Measurements from ENCODE around the gene ADAMTSL2.

GRCh38 chr9:133598978-133599377 lies 64.5 kb downstream of the ADAMTSL2 start:
- TF ChIP-seq EZH2 (IDR thresholded peaks at IDR 0.05): no peak
- no peak for TF ChIP-seq POLR2AphosphoS5 (IDR thresholded peaks at IDR 0.05; ENCODE audit: borderline replicate concordance, low read depth, low read length)
